ENCODE measurements around the gene NODAL. TPM values are rescaled to one million over a fixed set of nuclear protein-coding genes. Genes with fewer than 3 reads are reported as not detected.

Gene NODAL
- total RNA-seq, 4 donors from 2014 or later: not detected

GRCh38 chr10:70424320-70424719, 17.2 kb downstream of the NODAL start:
- H3K36me3 ChIP-seq: peaks cover 8 to 100% (median 48%) of the 10 kb centered on the region in 3 donors
- no peak overlapping the region for H3K4me3 ChIP-seq
- TF ChIP-seq POLR2A (IDR thresholded peaks at IDR 0.05) (no peak), CTCF (IDR thresholded peaks at IDR 0.05) (no peak)
- intact Hi-C loops (cut with DNase I): no loop called here
- no peak overlapping the region for H3K27ac ChIP-seq
- DNase-seq: no peak
- no peaks in the 10 kb centered on the region for H3K27me3 ChIP-seq
- 96 to 97% methylated on average over 3 of the region's 3 CpGs for WGBS, 2 donors
- H3K4me1 ChIP-seq: peaks cover 0 to under 1% (median 0%) of the 10 kb centered on the region in 3 donors
- H3K9me3 ChIP-seq: no peaks in the 10 kb centered on the region

GRCh38 chr10:70418713-70419112, 22.8 kb downstream of the NODAL start:
- TF ChIP-seq POLR2A (IDR thresholded peaks at IDR 0.05): no peak
- no peak for TF ChIP-seq CTCF (IDR thresholded peaks at IDR 0.05)
- Histone ChIP-seq H3K36me3 (peaks cover 0 to 53% (median 26%) of the 10 kb centered on the region in 3 donors), H3K9me3 (no peaks in the 10 kb centered on the region), H3K27me3 (no peaks in the 10 kb centered on the region), H3K4me1 (peaks cover 0 to 27% (median 3%) of the 10 kb centered on the region in 3 donors), H3K4me3 (no peak overlapping the region), H3K27ac (peak overlapping the region in 1 of 4 donors; percentile 11)
- intact Hi-C loops (cut with DNase I): no loop called here
- no peak for DNase-seq
- WGBS, 2 donors: 86 to 92% methylated on average over 3 of the region's 3 CpGs

- peaks cover 0 to 48% (median 22%) of the 10 kb centered on the region in 3 donors for H3K36me3 ChIP-seq
- no peak overlapping the region for H3K4me3 ChIP-seq
- no peak for TF ChIP-seq POLR2A (IDR thresholded peaks at IDR 0.05)
- TF ChIP-seq CTCF (IDR thresholded peaks at IDR 0.05): no peak
- peak overlapping the region in 2 of 4 donors; percentile 43 to 51 for H3K27ac ChIP-seq
- DNase-seq: no peak
- H3K9me3 ChIP-seq: no peaks in the 10 kb centered on the region
- intact Hi-C loops (cut with DNase I): no loop called here
- no peaks in the 10 kb centered on the region for H3K27me3 ChIP-seq
- H3K4me1 ChIP-seq: peaks cover 0 to 27% (median 3%) of the 10 kb centered on the region in 3 donors
- WGBS, 2 donors: 60 to 90% methylated on average over 1 of the region's 1 CpG
These were observed 23.3 kb downstream of the NODAL start for GRCh38 chr10:70418229-70418628.

GRCh38 chr10:70417568-70417967, 23.9 kb downstream of the NODAL start:
- H3K27me3 ChIP-seq: no peaks in the 10 kb centered on the region
- peaks cover 0 to 31% (median 3%) of the 10 kb centered on the region in 3 donors for H3K4me1 ChIP-seq
- peak overlapping the region in 1 of 4 donors; percentile 51 for H3K27ac ChIP-seq
- peaks cover 0 to 41% (median 19%) of the 10 kb centered on the region in 3 donors for H3K36me3 ChIP-seq
- 91 to 94% methylated on average over 1 of the region's 1 CpG for WGBS, 2 donors
- intact Hi-C loops (cut with DNase I): no loop called here
- TF ChIP-seq POLR2A (IDR thresholded peaks at IDR 0.05) (no peak), CTCF (IDR thresholded peaks at IDR 0.05) (no peak)
- no peak for DNase-seq
- no peak overlapping the region for H3K4me3 ChIP-seq
- H3K9me3 ChIP-seq: no peaks in the 10 kb centered on the region

- no peak overlapping the region for H3K27ac ChIP-seq
- intact Hi-C loops (cut with DNase I): no loop called here
These were observed 29.1 kb downstream of the NODAL start for GRCh38 chr10:70412356-70412755.

More at GRCh38 chr10:70412356-70412755, 29.1 kb downstream of the NODAL start:
- TF ChIP-seq POLR2A (IDR thresholded peaks at IDR 0.05) (no peak), CTCF (IDR thresholded peaks at IDR 0.05) (no peak)
- no peak for DNase-seq
- no peaks in the 10 kb centered on the region for H3K9me3 ChIP-seq
- H3K27me3 ChIP-seq: no peaks in the 10 kb centered on the region
- no peak overlapping the region for H3K4me3 ChIP-seq
- H3K36me3 ChIP-seq: peaks cover 0 to 8% (median 5%) of the 10 kb centered on the region in 3 donors
- WGBS, 2 donors: 67 to 70% methylated on average over 3 to 4 of the region's 4 CpGs
- peaks cover 0 to 62% (median 14%) of the 10 kb centered on the region in 3 donors for H3K4me1 ChIP-seq
